Measurements from ENCODE around the gene ZNF780B.

DNA sequence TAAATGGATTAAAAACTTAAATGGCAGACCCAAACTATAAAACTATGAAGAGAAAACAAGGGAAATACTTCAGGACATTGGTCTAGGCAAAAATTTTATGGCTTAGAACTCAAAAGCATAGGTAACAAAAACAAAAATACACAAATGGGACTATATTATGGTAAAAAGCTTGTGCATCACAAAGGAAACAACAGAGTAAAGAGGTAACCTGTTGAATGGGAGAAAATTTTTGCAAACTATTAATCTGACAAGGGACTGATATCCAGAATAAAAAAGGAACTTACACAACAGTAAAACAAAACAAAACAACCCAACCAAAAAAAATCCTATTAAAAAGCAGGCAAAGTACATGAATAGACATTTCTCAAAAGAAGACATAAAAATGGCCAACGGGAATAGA lies 68.4 kb downstream of the ZNF780B start:
- no peak for TF ChIP-seq ZNF8 (CRISPR knock-in tag; IDR thresholded peaks at IDR 0.05)
- TF ChIP-seq, protein P1, sequence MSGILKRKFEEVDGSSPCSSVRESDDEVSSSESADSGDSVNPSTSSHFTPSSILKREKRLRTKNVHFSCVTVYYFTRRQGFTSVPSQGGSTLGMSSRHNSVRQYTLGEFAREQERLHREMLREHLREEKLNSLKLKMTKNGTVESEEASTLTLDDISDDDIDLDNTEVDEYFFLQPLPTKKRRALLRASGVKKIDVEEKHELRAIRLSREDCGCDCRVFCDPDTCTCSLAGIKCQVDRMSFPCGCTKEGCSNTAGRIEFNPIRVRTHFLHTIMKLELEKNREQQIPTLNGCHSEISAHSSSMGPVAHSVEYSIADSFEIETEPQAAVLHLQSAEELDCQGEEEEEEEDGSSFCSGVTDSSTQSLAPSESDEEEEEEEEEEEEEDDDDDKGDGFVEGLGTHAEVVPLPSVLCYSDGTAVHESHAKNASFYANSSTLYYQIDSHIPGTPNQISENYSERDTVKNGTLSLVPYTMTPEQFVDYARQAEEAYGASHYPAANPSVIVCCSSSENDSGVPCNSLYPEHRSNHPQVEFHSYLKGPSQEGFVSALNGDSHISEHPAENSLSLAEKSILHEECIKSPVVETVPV (CRISPR knock-in tag; IDR thresholded peaks at IDR 0.05): no peak
